GM12865 (cell line): ENCODE measurements around the gene PDSS2.

Experiments used
- DNase-seq: peaks from one replicate; pipeline ENCODE4 v3.0.0; 2010; ENCODE audit warnings: low read depth
- H3K4me3 ChIP-seq: 2 replicates; pipeline ENCODE4 v1.5.1; 2011; ENCODE audit warnings: mild to moderate bottlenecking, low read depth, low read length, control low read depth
- TF ChIP-seq, protein P1 (sequence below): IDR thresholded peaks from 2 replicates; pipeline ENCODE4 v1.5.1; 2011; ENCODE audit warnings: low read length, control low read depth, low read depth, inconsistent platforms; ENCODE audit not compliant: insufficient read depth; ENCODE audit errors: missing control alignments

PDSS2 gene

DNA sequence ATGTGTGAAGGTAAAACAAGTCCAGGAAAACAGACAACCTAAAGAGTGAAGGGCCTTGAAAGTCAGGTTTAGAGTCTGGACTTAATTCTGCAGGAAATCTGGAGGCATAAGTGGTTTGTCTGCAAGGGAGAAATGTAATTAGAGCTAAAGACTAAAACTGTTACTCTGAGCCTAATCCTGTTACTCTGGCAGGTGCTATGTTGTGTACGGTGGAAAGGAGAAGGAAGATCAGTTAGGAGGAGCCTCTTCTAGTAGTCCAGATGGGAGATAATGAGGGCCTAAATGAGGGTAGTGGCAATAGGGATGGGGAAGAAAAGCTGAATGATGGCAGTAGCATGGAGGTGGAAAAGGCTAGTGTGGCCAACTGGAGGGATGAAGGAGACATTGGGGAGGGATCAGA is 118.5 kb downstream of the PDSS2 start:
- no peak overlapping the region for H3K4me3 ChIP-seq
- TF ChIP-seq, protein P1, sequence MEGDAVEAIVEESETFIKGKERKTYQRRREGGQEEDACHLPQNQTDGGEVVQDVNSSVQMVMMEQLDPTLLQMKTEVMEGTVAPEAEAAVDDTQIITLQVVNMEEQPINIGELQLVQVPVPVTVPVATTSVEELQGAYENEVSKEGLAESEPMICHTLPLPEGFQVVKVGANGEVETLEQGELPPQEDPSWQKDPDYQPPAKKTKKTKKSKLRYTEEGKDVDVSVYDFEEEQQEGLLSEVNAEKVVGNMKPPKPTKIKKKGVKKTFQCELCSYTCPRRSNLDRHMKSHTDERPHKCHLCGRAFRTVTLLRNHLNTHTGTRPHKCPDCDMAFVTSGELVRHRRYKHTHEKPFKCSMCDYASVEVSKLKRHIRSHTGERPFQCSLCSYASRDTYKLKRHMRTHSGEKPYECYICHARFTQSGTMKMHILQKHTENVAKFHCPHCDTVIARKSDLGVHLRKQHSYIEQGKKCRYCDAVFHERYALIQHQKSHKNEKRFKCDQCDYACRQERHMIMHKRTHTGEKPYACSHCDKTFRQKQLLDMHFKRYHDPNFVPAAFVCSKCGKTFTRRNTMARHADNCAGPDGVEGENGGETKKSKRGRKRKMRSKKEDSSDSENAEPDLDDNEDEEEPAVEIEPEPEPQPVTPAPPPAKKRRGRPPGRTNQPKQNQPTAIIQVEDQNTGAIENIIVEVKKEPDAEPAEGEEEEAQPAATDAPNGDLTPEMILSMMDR = no peak
- no peak for DNase-seq

DNA sequence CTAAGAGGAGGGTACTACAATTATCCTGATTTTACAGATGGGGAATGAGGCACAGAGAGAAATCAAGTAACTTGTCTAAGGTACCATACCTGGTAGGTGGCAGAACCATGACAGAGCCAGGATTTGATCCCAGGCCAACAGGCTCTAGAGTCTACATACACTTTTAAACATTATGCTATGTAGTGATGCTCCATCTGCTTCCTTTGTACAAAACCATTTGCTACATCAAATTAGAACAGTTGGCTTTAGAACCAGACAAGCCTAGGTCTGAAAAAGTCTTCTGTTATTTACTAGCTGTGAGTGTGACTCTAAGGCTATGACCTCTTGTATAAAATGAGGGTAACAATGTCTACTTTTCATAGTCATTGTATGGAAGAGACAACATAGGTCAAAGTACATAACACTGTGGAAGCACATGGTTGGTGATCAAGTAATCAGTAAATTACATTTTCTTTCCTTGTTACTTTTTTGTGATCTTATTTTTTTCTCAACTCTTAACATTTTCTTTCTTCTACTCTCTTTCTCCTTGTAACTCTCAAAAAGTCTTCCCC is 122.1 kb downstream of the PDSS2 start:
- no peak for DNase-seq
- TF ChIP-seq, protein P1 = no peak
- H3K4me3 ChIP-seq = no peak overlapping the region

DNA sequence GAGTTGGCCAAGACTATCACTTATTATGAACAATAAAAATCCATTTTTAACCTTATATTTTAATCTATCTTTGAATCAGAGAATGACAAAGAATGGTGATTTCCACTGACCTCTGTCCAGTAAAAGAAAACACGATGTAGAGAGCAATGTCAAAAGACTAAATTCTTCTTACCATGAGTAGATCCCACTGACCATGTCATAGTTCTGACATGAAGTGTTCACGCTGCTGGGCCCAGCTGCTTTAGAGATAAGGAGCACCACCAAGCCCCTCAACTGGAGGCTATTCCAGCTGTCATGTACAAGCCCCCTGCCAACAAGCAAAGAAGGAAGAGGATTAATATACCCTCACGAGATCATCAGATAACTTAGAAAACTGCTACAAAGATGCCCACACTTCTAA is 125.3 kb downstream of the PDSS2 start:
- H3K4me3 ChIP-seq = no peak overlapping the region

DNA sequence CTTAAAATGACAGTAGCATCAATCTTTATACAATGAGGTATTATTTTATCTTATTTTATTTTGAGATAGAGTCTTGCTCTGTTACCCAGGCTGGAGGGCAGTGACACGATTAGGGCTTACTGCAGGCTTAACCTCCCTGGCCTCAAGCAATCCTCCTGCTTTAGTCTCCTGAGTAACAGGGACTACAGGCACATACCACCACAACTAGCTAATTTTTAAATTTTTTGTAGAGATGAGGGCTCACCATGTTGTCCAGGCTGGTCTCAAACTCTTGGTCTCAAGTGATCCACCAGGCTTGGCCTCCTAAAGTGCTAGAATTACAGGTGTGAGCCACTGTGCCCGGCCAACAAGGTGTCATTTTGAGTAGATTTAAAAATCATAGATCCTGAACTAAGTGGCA is 125.9 kb downstream of the PDSS2 start:
- no peak overlapping the region for H3K4me3 ChIP-seq
- TF ChIP-seq, protein P1 = no peak
- DNase-seq = no peak

More for the DNA sequence above, 125.3 kb downstream of the PDSS2 start:
- DNase-seq = no peak
- TF ChIP-seq, protein P1 = no peak

DNA sequence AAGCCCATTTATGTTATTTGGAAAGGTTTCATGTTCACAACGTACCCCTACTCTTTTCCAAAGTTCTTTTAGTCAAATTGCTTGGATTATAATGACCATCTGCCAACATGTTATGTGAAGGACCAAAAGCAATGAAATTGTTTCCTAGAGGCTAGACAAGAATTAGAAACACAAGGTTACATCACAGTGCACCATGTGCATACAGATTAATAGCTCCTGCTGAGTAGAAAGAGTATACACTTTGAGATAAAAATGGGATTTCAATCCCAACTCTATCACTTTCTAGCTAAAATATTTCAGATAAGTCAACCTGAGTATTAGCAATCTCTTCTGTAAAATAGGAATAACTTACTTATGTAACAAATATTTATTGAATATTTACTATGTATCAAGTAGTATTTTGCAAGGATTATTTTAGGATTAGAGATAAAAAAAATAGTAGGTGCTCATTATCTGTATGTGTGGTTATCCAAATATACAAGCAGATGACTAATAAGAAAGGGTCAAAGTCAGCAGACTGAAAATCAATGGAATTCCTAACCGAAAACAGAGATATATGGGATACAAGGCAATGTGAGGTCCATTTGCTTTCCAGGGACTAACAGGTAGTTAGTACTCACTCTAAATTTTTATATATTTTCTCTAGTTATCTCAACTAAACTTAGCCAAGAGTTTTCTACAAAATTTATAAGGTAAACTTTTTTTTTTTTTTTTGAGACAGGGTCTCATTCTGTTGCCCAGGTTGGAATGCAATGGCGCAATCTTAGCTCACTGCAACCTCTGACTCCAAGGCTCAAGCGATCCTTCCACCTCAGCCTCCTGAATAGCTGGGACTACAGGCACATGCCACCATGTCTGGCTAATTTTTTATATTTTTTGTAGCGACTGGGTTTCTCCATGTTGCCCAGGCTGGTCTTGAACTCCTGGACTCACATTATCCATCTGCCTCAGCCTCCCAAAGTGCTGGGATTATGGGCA is 127.7 kb downstream of the PDSS2 start:
- no peak for DNase-seq
- TF ChIP-seq, protein P1 = no peak

DNA sequence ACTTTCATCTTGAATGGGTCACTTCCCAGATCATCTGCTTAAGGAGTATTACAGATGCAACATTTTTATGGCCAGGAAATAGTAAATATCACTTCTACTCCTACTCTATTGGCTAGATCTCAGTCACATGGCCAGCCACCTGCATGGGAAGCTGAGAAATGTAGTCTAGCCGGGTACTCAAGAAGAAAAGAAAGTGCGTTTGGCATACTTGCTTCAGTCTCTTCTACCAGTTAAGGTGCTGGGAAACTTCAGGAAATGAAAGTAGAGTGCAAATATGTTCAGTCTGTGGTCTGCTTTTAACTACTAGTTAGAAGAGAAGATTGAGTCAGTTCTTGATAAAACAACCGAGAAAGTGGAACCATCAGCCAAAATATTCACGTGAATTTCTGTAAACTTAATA is 129.2 kb downstream of the PDSS2 start:
- H3K4me3 ChIP-seq = peak overlapping the region; percentile 21; the same call in 1 of the 2 replicates
- peak; percentile 88 for DNase-seq

More for the DNA sequence above, 127.7 kb downstream of the PDSS2 start:
- H3K4me3 ChIP-seq = no peak overlapping the region

More for the DNA sequence above, 129.2 kb downstream of the PDSS2 start:
- TF ChIP-seq, protein P1 = no peak
